MM.1S (cell line): ENCODE data around the gene ATP8B1.

Source experiments
- DNase-seq: peaks from one replicate; pipeline ENCODE4 v3.0.0-alpha.2; 2015
- H2AFZ ChIP-seq: fragments of 300-600 bp; sonication (generic); 2 replicates; pipeline ENCODE4 v1.6.0; 2016; ENCODE audit warnings: antibody characterized with exemption, low read length
- H3F3A ChIP-seq: fragments of 300-600 bp; sonication (generic); 2 replicates; pipeline ENCODE4 v1.6.1; 2016; ENCODE audit warnings: mild to moderate bottlenecking, antibody characterized with exemption, low read length, moderate library complexity, mixed read lengths; ENCODE audit not compliant: insufficient read depth
- H3K27ac ChIP-seq: fragments of 300-600 bp; sonication (generic); 2 replicates; pipeline ENCODE4 v1.5.1; 2016; ENCODE audit warnings: mild to moderate bottlenecking, low read length
- H3K27me3 ChIP-seq: fragments of 300-600 bp; sonication (generic); replicated peaks from 2 replicates; pipeline ENCODE4 v1.6.0; 2016; ENCODE audit warnings: low read length; ENCODE audit not compliant: insufficient read depth
- H3K36me3 ChIP-seq: fragments of 300-600 bp; sonication (generic); replicated peaks from 2 replicates; pipeline ENCODE4 v1.6.1; 2016; ENCODE audit warnings: mild to moderate bottlenecking, low read length, mixed read lengths; ENCODE audit not compliant: insufficient read depth
- H3K4me1 ChIP-seq: fragments of 300-600 bp; sonication (generic); 2 replicates; pipeline ENCODE4 v1.6.1; 2016; ENCODE audit warnings: low read length, mixed read lengths
- H3K4me2 ChIP-seq: fragments of 300-600 bp; sonication (generic); 2 replicates; pipeline ENCODE4 v1.6.0; 2016; ENCODE audit warnings: low read depth, low read length
- H3K4me3 ChIP-seq: fragments of 300-600 bp; sonication (generic); 2 replicates; pipeline ENCODE4 v1.5.1; 2016; ENCODE audit warnings: low read length, mixed read lengths
- H3K79me2 ChIP-seq: fragments of 300-600 bp; sonication (generic); 2 replicates; pipeline ENCODE4 v1.6.1; 2016; ENCODE audit warnings: mixed run types, low read length, mixed read lengths
- H3K9ac ChIP-seq: fragments of 300-600 bp; sonication (generic); 2 replicates; pipeline ENCODE4 v1.6.1; 2016; ENCODE audit warnings: low read length, mixed read lengths
- H3K9me2 ChIP-seq: fragments of 300-600 bp; sonication (generic); replicated peaks from 2 replicates; pipeline ENCODE4 v1.6.1; 2016; ENCODE audit warnings: mild to moderate bottlenecking, low read length, mixed read lengths; ENCODE audit not compliant: insufficient read depth
- H3K9me3 ChIP-seq: fragments of 300-600 bp; sonication (generic); replicated peaks from 2 replicates; pipeline ENCODE4 v1.6.1; 2016; ENCODE audit warnings: mild to moderate bottlenecking, low read length, mixed read lengths; ENCODE audit not compliant: insufficient read depth
- H4K20me1 ChIP-seq: fragments of 300-600 bp; sonication (generic); 2 replicates; pipeline ENCODE4 v1.6.1; 2016; ENCODE audit warnings: mild to moderate bottlenecking, low read length, moderate library complexity, mixed read lengths; ENCODE audit not compliant: insufficient read depth
- EZH2 ChIP-seq: fragments of 300-600 bp; sonication (generic); optimal IDR thresholded peaks from 2 replicates; pipeline ENCODE3; 2017; ENCODE audit warnings: low read depth, mild to moderate bottlenecking, antibody characterized with exemption, low read length, mixed read lengths
- EZH2phosphoT487 ChIP-seq: fragments of 300-600 bp; sonication (generic); IDR thresholded peaks from 2 replicates; pipeline ENCODE4 v1.6.1; 2018; ENCODE audit warnings: antibody characterized with exemption, low read length
- TF ChIP-seq, protein P1 (sequence below): fragments of 300-600 bp; sonication (generic); IDR thresholded peaks from 2 replicates; pipeline ENCODE4 v1.5.1; 2016; ENCODE audit warnings: antibody characterized with exemption, low read length, mixed read lengths

ATP8B1 gene

DNA sequence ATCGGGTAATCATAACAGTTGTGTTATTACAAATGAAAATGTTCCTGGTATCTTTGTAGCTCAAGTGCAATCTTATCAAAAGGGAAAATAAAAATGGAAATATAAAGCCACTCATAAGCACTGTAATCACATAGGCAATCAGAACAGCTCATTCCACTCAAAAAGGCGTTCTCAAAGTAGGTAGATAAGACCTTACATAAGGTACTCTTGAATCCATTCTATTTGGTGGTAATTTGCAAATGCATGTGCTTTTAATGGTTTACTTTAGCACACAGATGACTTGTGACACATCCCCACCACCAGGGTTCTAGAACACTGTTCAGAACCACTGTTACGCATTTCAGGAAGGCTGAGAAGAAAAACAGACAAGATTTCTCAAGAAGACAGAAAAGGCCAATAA lies 94.8 kb downstream of the ATP8B1 start:
- Histone ChIP-seq H4K20me1 (no peaks in the 10 kb centered on the region), H3K4me1 (no peaks in the 10 kb centered on the region), H3K27ac (no peak overlapping the region), H3K9me3 (no peaks in the 10 kb centered on the region), H3F3A (no peaks in the 10 kb centered on the region), H3K9me2 (no peaks in the 10 kb centered on the region), H3K79me2 (no peaks in the 10 kb centered on the region), H3K4me2 (no peak overlapping the region), H3K9ac (no peak overlapping the region), H3K36me3 (no peaks in the 10 kb centered on the region), H3K4me3 (no peak overlapping the region), H2AFZ (no peak overlapping the region), H3K27me3 (no peaks in the 10 kb centered on the region)
- no peak for DNase-seq
- TF ChIP-seq EZH2phosphoT487 = no peak
- TF ChIP-seq EZH2 = no peak
- TF ChIP-seq, protein P1, sequence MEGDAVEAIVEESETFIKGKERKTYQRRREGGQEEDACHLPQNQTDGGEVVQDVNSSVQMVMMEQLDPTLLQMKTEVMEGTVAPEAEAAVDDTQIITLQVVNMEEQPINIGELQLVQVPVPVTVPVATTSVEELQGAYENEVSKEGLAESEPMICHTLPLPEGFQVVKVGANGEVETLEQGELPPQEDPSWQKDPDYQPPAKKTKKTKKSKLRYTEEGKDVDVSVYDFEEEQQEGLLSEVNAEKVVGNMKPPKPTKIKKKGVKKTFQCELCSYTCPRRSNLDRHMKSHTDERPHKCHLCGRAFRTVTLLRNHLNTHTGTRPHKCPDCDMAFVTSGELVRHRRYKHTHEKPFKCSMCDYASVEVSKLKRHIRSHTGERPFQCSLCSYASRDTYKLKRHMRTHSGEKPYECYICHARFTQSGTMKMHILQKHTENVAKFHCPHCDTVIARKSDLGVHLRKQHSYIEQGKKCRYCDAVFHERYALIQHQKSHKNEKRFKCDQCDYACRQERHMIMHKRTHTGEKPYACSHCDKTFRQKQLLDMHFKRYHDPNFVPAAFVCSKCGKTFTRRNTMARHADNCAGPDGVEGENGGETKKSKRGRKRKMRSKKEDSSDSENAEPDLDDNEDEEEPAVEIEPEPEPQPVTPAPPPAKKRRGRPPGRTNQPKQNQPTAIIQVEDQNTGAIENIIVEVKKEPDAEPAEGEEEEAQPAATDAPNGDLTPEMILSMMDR = no peak

DNA sequence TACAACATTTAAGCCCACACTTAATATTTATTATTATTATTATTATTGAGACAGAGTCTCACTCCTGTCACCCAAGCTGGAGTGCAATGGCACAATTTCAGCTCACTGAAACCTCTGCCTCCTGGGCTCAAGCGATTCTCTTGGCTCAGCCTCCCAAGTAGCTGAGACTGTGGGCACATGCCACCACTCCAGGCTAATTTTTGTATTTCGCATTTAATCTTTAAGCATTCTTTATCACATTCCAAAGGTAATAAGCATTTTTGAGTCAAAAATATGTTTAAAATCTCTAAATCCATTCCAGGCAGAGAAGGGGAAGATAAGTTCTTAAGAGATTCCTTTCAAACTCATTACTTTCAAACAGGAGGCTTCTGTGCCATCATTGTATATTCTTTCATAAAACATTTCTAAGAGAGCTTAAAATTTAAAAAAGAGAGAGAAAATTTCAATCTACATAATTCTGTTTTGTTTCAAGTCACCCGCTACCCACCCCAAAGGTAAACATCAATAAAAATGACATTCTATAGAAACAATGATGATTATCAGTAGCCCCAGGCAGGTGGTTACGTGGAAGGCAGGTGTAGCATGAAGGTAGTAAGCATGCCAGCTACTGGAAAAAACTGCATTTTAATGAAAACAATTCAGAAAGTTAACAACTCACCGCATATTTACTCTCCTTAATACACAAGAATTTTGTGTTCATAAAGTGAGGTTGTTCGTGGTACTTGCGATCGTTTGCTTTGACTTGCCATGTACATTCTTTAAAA lies 97.1 kb downstream of the ATP8B1 start:
- no peak overlapping the region for H3K27ac ChIP-seq
- DNase-seq = no peak
- no peak overlapping the region for H3K9ac ChIP-seq
- H3K4me2 ChIP-seq = no peak overlapping the region
- H3K36me3 ChIP-seq = no peaks in the 10 kb centered on the region
- H3K9me3 ChIP-seq = no peaks in the 10 kb centered on the region
- no peaks in the 10 kb centered on the region for H3K79me2 ChIP-seq
- H3F3A ChIP-seq = no peaks in the 10 kb centered on the region
- H4K20me1 ChIP-seq = no peaks in the 10 kb centered on the region
- H3K4me3 ChIP-seq = no peak overlapping the region
- H3K4me1 ChIP-seq = no peaks in the 10 kb centered on the region
- H2AFZ ChIP-seq = no peak overlapping the region
- no peaks in the 10 kb centered on the region for H3K9me2 ChIP-seq
- no peaks in the 10 kb centered on the region for H3K27me3 ChIP-seq
- TF ChIP-seq EZH2 (no peak), EZH2phosphoT487 (no peak)
- TF ChIP-seq, protein P1 = no peak

- Histone ChIP-seq H3K9me3 (no peaks in the 10 kb centered on the region), H2AFZ (no peak overlapping the region), H3K36me3 (no peaks in the 10 kb centered on the region), H3K9ac (no peak overlapping the region), H3F3A (no peaks in the 10 kb centered on the region), H3K9me2 (no peaks in the 10 kb centered on the region), H3K27ac (no peak overlapping the region), H3K4me2 (no peak overlapping the region), H3K4me3 (no peak overlapping the region), H4K20me1 (no peaks in the 10 kb centered on the region), H3K79me2 (no peaks in the 10 kb centered on the region), H3K4me1 (no peaks in the 10 kb centered on the region), H3K27me3 (no peaks in the 10 kb centered on the region)
- TF ChIP-seq EZH2phosphoT487 (no peak), EZH2 (no peak)
- TF ChIP-seq, protein P1 = no peak
- no peak for DNase-seq
Measured at GRCh38 chr18:57705011-57705410, 98.1 kb downstream of the ATP8B1 start.
